HL-60 (cell line): Measurements from ENCODE around the gene TBCCD1.

Experiments
- CTCF ChIP-seq: IDR thresholded peaks from one replicate; pipeline ENCODE4 v1.5.1; 2011; ENCODE audit warnings: low read length, control low read depth, inconsistent platforms; ENCODE audit not compliant: insufficient read depth
- GABPA ChIP-seq: IDR thresholded peaks from 2 replicates; pipeline ENCODE4 v1.6.1; 2012; ENCODE audit warnings: low read depth
- POLR2AphosphoS5 ChIP-seq: IDR thresholded peaks from 2 replicates; pipeline ENCODE4 v1.6.1; 2012; ENCODE audit warnings: low read depth
- REST ChIP-seq: IDR thresholded peaks from 2 replicates; pipeline ENCODE4 v1.6.1; 2012; ENCODE audit warnings: low read depth; ENCODE audit not compliant: insufficient replicate concordance
- SPI1 ChIP-seq: IDR thresholded peaks from 2 replicates; pipeline ENCODE4 v1.6.1; 2012; ENCODE audit warnings: low read depth, mild to moderate bottlenecking, borderline replicate concordance

GRCh38 chr3:186580785-186581184 lies 13.6 kb upstream of the TBCCD1 start:
- no peak for TF ChIP-seq CTCF
- no peak for TF ChIP-seq REST
- TF ChIP-seq POLR2AphosphoS5 = no peak
- TF ChIP-seq SPI1 = no peak
- TF ChIP-seq GABPA = no peak
